K562 (cell line): ENCODE data around the gene ST3GAL3. TPM values are rescaled to one million over a fixed set of nuclear protein-coding genes. Genes with fewer than 3 reads are reported as not detected.

Experiments used
- ATAC-seq: fragments of 200-7000 bp; cut with Tn5 transposase; 3 replicates; pipeline ENCODE4 v1.9.1; 2020; ENCODE audit warnings: moderate library complexity
- BruUV-seq: library from RNA; stranded (reverse); fragments of 400-500 nt; replicated peaks from 2 replicates; lab custom pipeline; 2021; lab: Mats Ljungman, UMichigan
- CTCF ChIA-PET: fragments of 300-600 bp; formaldehyde crosslinking; extraction: SDS; loops from one replicate; lab custom pipeline; 2021; ENCODE audit warnings: low intra/inter-chr PET ratio; lab: Yijun Ruan, JAX
- POLR2A ChIA-PET: fragments of 300-600, 350-650 bp; sonication (Branson Sonifier 250); formaldehyde crosslinking; extraction: SDS; loops from one replicate; lab custom pipeline; 2021; ENCODE audit warnings: antibody characterized with exemption, inconsistent platforms; lab: Yijun Ruan, JAX
- DNase-seq, 4 experiments: peaks; one replicate each; pipeline versions ENCODE4 v3.0.0 to v3.0.0-alpha.2; 2011 to 2018; ENCODE audit warnings: low spot score in 3 of 4, mixed read lengths in 3 of 4; ENCODE audit errors: extremely low read depth in 1 of 4
- FAIRE-seq: peaks from 2 replicates; lab custom pipeline; 2011; peaks lifted over from hg19 to GRCh38; lab: Jason Lieb, UNC
- H2AFZ ChIP-seq: 2 replicates; pipeline ENCODE4 v1.6.0; 2011; ENCODE audit warnings: low read depth, low read length, control low read depth, inconsistent platforms
- H3K27ac ChIP-seq: fragments of 200-600 bp; 3 replicates; pipeline ENCODE4 v1.8.0; 2011; ENCODE audit warnings: low read depth, mild to moderate bottlenecking, control low read depth, inconsistent platforms, low read length, moderate library complexity, mixed read lengths; ENCODE audit errors: extremely low read depth
- H3K27me3 ChIP-seq, 2 experiments: fragments of 300-600 bp in 1 of 2; 2 replicates in 1 of 2; 3 replicates in 1 of 2; pipeline versions ENCODE4 v1.6.0 to v1.8.0; 2011; ENCODE audit warnings: inconsistent platforms in 2 of 2, low read length in 2 of 2, mild to moderate bottlenecking in 1 of 2, mixed read lengths in 1 of 2, moderate library complexity in 1 of 2; ENCODE audit not compliant: control insufficient read depth in 2 of 2, insufficient read depth in 2 of 2
- H3K36me3 ChIP-seq: fragments of 300-600 bp; 3 replicates; pipeline ENCODE4 v1.8.0; 2011; ENCODE audit warnings: mild to moderate bottlenecking, low read length, inconsistent platforms; ENCODE audit not compliant: control insufficient read depth, insufficient read depth
- H3K4me1 ChIP-seq, 2 experiments: fragments of 200-600 bp in 1 of 2; replicated peaks in 1 of 2; 2 replicates in 1 of 2; 3 replicates in 1 of 2; pipeline versions ENCODE4 v1.5.1 to v1.8.0; 2011; ENCODE audit warnings: inconsistent platforms in 2 of 2, low read length in 2 of 2, mild to moderate bottlenecking in 1 of 2, mixed read lengths in 1 of 2, moderate library complexity in 1 of 2; ENCODE audit not compliant: control insufficient read depth in 2 of 2, insufficient read depth in 2 of 2
- H3K4me2 ChIP-seq: 2 replicates; pipeline ENCODE4 v1.6.1; 2011; ENCODE audit warnings: low read length, control low read depth, inconsistent platforms, mixed read lengths; ENCODE audit not compliant: insufficient read depth
- H3K4me3 ChIP-seq: fragments of 200-600 bp; sonication (generic), shearing (Covaris generic); 2 replicates; pipeline ENCODE4 v1.5.1; 2016; ENCODE audit warnings: control low read depth, inconsistent platforms
- H3K79me2 ChIP-seq: fragments of 200-600 bp; 3 replicates; pipeline ENCODE4 v1.8.0; 2011; ENCODE audit warnings: low read length, inconsistent platforms; ENCODE audit not compliant: control insufficient read depth, insufficient read depth
- H3K9ac ChIP-seq, 2 experiments: 2 replicates each; pipeline versions ENCODE4 v1.6.0 to v1.6.1; 2011; ENCODE audit warnings: low read depth in 2 of 2, low read length in 2 of 2, control low read depth in 1 of 2, inconsistent platforms in 1 of 2, mild to moderate bottlenecking in 1 of 2, mixed read lengths in 1 of 2; ENCODE audit not compliant: insufficient read depth in 1 of 2
- H3K9me1 ChIP-seq: one replicate; pipeline ENCODE4 v1.6.0; 2011; ENCODE audit warnings: inconsistent platforms, mild to moderate bottlenecking, low read length, moderate library complexity; ENCODE audit not compliant: control insufficient read depth, insufficient read depth
- H3K9me3 ChIP-seq: replicated peaks from 2 replicates; pipeline ENCODE4 v1.5.1; 2011; ENCODE audit warnings: low read depth, low read length, inconsistent platforms; ENCODE audit not compliant: control insufficient read depth, insufficient read depth
- H4K20me1 ChIP-seq: replicated peaks from 2 replicates; pipeline ENCODE4 v1.6.1; 2011; ENCODE audit warnings: low read length, inconsistent platforms, mixed read lengths; ENCODE audit not compliant: control insufficient read depth, insufficient read depth
- CREB1 ChIP-seq, 2 experiments: sonication (generic) in 1 of 2; formaldehyde crosslinking in 1 of 2; IDR thresholded peaks; 2 replicates each; pipeline versions ENCODE4 v1.6.1 to v1.8.0; 2012 to 2022; ENCODE audit warnings: inconsistent platforms in 1 of 2, mild to moderate bottlenecking in 1 of 2, missing genetic modification reagents in 1 of 2, moderate library complexity in 1 of 2
- ELF2 ChIP-seq: fragments of 250-450 bp; sonication (Bioruptor Pico); IDR thresholded peaks from 2 replicates; pipeline ENCODE4 v1.5.0; 2021; ENCODE audit warnings: mild to moderate bottlenecking
- FOSL1 ChIP-seq: fragments of 200-800 bp; sonication (Bioruptor generic); conservative IDR thresholded peaks from 2 replicates; pipeline ENCODE4 v1.6.1; 2016; ENCODE audit warnings: missing genetic modification characterization, missing compliant biosample characterization
- FOXP1 ChIP-seq: sonication (generic); formaldehyde crosslinking; IDR thresholded peaks from 2 replicates; pipeline ENCODE4 v1.8.0; 2022; ENCODE audit warnings: mild to moderate bottlenecking, missing genetic modification reagents
- IRF2 ChIP-seq: sonication (generic); formaldehyde crosslinking; IDR thresholded peaks from 2 replicates; pipeline ENCODE4 v1.8.1; 2022; ENCODE audit warnings: mild to moderate bottlenecking, missing genetic modification reagents
- MYC ChIP-seq, 2 experiments: fragments of 250-450 bp in 1 of 2; sonication (Bioruptor Pico) in 1 of 2; IDR thresholded peaks; 2 replicates each; pipeline versions ENCODE4 v1.5.1 to v1.6.1; 2012 to 2021; ENCODE audit warnings: low read depth in 2 of 2, borderline replicate concordance in 1 of 2, improper control_type of control experiment in 1 of 2, low read length in 1 of 2, mild to moderate bottlenecking in 1 of 2, moderate library complexity in 1 of 2
- OTX1 ChIP-seq: fragments of 450-650 bp; formaldehyde crosslinking; IDR thresholded peaks from 2 replicates; pipeline ENCODE4 v1.4.0; 2022; ENCODE audit warnings: mild to moderate bottlenecking
- PHB ChIP-seq: fragments of 250-450 bp; sonication (Bioruptor Pico); IDR thresholded peaks from 2 replicates; pipeline ENCODE4 v1.5.0; 2021
- POLR2AphosphoS5 ChIP-seq: IDR thresholded peaks from 2 replicates; pipeline ENCODE4 v1.6.1; 2011; ENCODE audit warnings: mild to moderate bottlenecking, low read depth, low read length, moderate library complexity; ENCODE audit not compliant: control insufficient read depth, insufficient read depth
- PTBP1 ChIP-seq: fragments of 200-400 bp; formaldehyde crosslinking; IDR thresholded peaks from 2 replicates; pipeline ENCODE4 v1.6.1; 2017; ENCODE audit warnings: low read depth, low read length
- SMARCA4 ChIP-seq: fragments of 450-650 bp; IDR thresholded peaks from 2 replicates; pipeline ENCODE4 v1.6.1; 2016
- TAF1 ChIP-seq: IDR thresholded peaks from 2 replicates; pipeline ENCODE4 v1.6.1; 2011; ENCODE audit warnings: mild to moderate bottlenecking, low read length, moderate library complexity; ENCODE audit not compliant: insufficient read depth, control insufficient read depth, severe bottlenecking; ENCODE audit errors: extremely low read depth
- ZC3H8 ChIP-seq: fragments of 450-650 bp; IDR thresholded peaks from 2 replicates; pipeline ENCODE4 v1.6.1; 2017
- ZNF41 ChIP-seq: fragments of 250-450 bp; sonication (Bioruptor Pico); conservative IDR thresholded peaks from 2 replicates; pipeline ENCODE4 v1.4.0; 2020; ENCODE audit warnings: mild to moderate bottlenecking
- WGBS: fragments of 100-300 bp; shearing (Covaris generic); methylation state at CpG from one replicate; pipeline ENCODE4 v1.1.6; 2016; ENCODE audit warnings: low coverage, mixed read lengths; ENCODE audit not compliant: insufficient coverage; ENCODE audit errors: missing lambda C conversion rate; 5-methylcytosine and 5-hydroxymethylcytosine counted together
- in situ Hi-C: fragments of 300-500 bp; cut with MboI; formaldehyde crosslinking; loops from 4 replicates; pipeline ENCODE4 v1.15.0; 2018; ENCODE audit warnings: inconsistent platforms, mixed read lengths
- intact Hi-C: fragments of 100-400 bp; cut with micrococcal nuclease; formaldehyde crosslinking; loops from 2 replicates; pipeline ENCODE4 v1.14.2; 2022
- polyA plus RNA-seq, 8 experiments: library from polyadenylated mRNA; depleted of rRNA in 4 of 8; stranded (reverse) in 5 of 8; unstranded in 3 of 8; fragments of >200 nt; fragmentation: Nextera tagmentation in 2 of 8; fragmentation: Illumina TruSeq in 1 of 8; extraction: Ambion mirVana in 2 of 8; extraction: Trizol in 1 of 8; gene quantifications; 2 replicates each; pipeline versions ENCODE4 v1.2.1 to v1.2.3, GENCODE V29; 2011 to 2014; ENCODE audit warnings: inconsistent platforms in 1 of 8, missing spikeins in 1 of 8
- total RNA-seq, 7 experiments: library from RNA; depleted of rRNA in 6 of 7; stranded (reverse); fragments of >200 nt in 6 of 7; fragmentation: Illumina TruSeq in 2 of 7; extraction: Trizol in 2 of 7; gene quantifications; 2 replicates each; pipeline versions ENCODE4 v1.2.1 to v1.2.3, GENCODE V29; 2011 to 2021; ENCODE audit warnings: low replicate concordance in 1 of 7

ST3GAL3 gene
- total and polyA plus RNA-seq, 9 of the 15 experiments (the other 6 are each of a cell fraction or from before 2014, with no cell fraction given) = 1.2 to 18.9 (median 11.0) TPM

DNA sequence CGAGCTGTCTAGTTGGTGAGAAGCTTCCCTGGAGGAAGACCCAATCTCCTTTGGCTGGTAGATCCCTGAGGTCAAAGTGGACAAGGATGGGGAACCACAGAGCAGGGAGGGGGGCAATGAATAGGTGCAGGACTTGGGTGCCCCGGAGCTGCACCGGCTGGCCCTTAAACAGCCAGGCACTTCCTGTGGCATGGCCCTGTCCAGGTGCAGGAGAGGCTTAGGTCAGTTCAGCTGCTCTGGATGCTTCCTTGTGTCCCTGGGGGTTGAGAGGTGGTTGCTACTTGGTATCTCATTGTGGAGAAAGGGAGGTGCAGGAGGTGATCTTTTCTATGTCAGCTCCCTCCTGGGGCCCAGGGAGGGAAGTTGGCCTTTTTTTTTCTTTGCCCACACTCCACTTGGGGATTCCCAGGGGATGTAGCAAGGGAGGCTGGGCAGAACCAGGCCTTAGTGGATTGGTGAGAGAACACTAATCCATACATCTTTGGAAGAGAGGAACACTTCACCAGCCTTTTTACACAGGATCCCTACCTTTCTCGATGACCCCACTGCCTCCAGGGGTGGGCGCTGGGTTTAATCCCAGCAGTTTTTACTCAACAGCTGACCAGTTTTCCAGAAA, 1.2 kb upstream of the ST3GAL3 start:
- Histone ChIP-seq H3K4me2 (peak overlapping the region; percentile 99), H3K9ac (peak overlapping the region; percentile 91 to 98), H4K20me1 (no peaks in the 10 kb centered on the region; the same call in 1 of the 2 replicates), H3K4me3 (peak overlapping the region; percentile 75), H3K27me3 (no peaks in the 10 kb centered on the region), H3K9me1 (peaks cover 9% of the 10 kb centered on the region), H3K79me2 (peaks cover 45% of the 10 kb centered on the region), H3K27ac (peak overlapping the region; percentile 82), H2AFZ (no peak overlapping the region), H3K9me3 (no peaks in the 10 kb centered on the region), H3K4me1 (peaks cover 16 to 20% of the 10 kb centered on the region in 2 experiments), H3K36me3 (peaks cover 72% of the 10 kb centered on the region)
- TF ChIP-seq FOSL1 (no peak), IRF2 (no peak), POLR2AphosphoS5 (peak; percentile 33; the same call in 1 of the 2 replicates)
- CTCF ChIA-PET = no interaction called here
- in situ Hi-C loops (no loop called here), intact Hi-C loops (no loop called here)
- POLR2A ChIA-PET = interaction anchor here (0.8 to 4.3 kb wide), 6 partner anchors 12 to 242 kb away, joined by 3 to 25 read pairs (median 4); no protein-coding TSS in a partner anchor
- BruUV-seq = no TSS peak
- FAIRE-seq (peak; percentile 15), DNase-seq (peak in 1 of 4 experiments; percentile 20), ATAC-seq (0 out of 3 replicates have a peak, but pooled peaks have one; percentile 0)
- WGBS = 43% methylated on average over 5 of the region's 5 CpGs

DNA sequence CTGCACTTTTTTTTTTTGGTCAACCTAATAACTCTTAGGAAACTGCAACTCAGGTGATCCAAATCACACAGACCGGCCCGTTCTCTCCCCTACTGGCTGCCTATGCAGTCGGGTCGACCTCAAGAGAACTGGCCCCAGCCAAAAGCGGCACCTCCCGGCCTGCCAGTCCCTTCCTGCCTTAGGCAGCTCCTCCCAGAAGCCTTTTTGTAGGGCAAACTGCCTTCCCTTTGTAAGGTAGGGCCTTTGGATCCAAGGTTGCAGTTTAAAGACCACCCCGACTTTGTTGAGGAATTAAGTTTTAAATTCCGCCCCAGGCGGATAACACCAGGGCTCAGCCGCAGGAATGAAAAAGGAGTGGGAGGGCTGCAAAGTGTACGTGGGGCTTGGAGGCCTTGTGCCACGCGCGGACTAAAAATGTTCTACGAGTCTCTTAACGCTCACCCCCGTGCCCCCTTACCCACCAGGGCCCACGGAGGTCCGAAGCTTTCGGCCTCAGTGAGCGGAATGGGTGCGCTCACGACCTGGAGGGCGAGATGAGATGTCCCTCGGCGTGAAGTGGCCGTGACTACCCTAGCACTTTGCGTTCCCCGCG, 642 bp upstream of the ST3GAL3 start:
- H3K36me3 ChIP-seq = peaks cover 72% of the 10 kb centered on the region
- BruUV-seq = TSS peak; percentile 90
- ChIA-PET POLR2A (interaction anchor here (0.6 to 4.3 kb wide), 13 partner anchors 8 to 242 kb away, joined by 3 to 25 read pairs (median 4); no protein-coding TSS in a partner anchor), CTCF (no interaction called here)
- peak overlapping the region; percentile 82 for H3K27ac ChIP-seq
- peaks cover 49% of the 10 kb centered on the region for H3K79me2 ChIP-seq
- H2AFZ ChIP-seq = peak overlapping the region; percentile 96
- peak; percentile 30 for ATAC-seq
- H3K27me3 ChIP-seq = no peaks in the 10 kb centered on the region
- H3K9ac ChIP-seq = peak overlapping the region; percentile 91 to 98
- H3K4me3 ChIP-seq = peak overlapping the region; percentile 75
- WGBS = under 1% methylated on average over 30 of the region's 30 CpGs
- H3K4me2 ChIP-seq = peak overlapping the region; percentile 99
- FAIRE-seq = no peak
- peak in 3 of 4 experiments; percentile 22 to 50 (median 30) for DNase-seq
- H3K4me1 ChIP-seq = peaks cover 16 to 20% of the 10 kb centered on the region in 2 experiments
- H4K20me1 ChIP-seq = no peaks in the 10 kb centered on the region; the same call in 1 of the 2 replicates
- H3K9me1 ChIP-seq = peaks cover 9% of the 10 kb centered on the region
- H3K9me3 ChIP-seq = no peaks in the 10 kb centered on the region
- in situ Hi-C loops (no loop called here), intact Hi-C loops (no loop called here)
- TF ChIP-seq CREB1 (IDR thresholded peaks at IDR 0.05) (no peak), CREB1 (CRISPR knock-in tag; IDR thresholded peaks at IDR 0.05) (no peak; the same call in 1 of the 2 replicates), OTX1 (CRISPR knock-in tag) (peak; percentile 51; the same call in 1 of the 2 replicates), MYC (IDR thresholded peaks at IDR 0.05; ENCODE audit: low read depth, low read length) (no peak), MYC (CRISPR knock-in tag; IDR thresholded peaks at IDR 0.05; ENCODE audit: borderline replicate concordance, low read depth) (peak; percentile 95), ZC3H8 (no peak), SMARCA4 (no peak), TAF1 (no peak), PTBP1 (0 out of 2 replicates have a peak, but pooled peaks have one; percentile 29), IRF2 (no peak), PHB (CRISPR knock-in tag) (peak; percentile 75; the same call in 1 of the 2 replicates), FOXP1 (no peak), ZNF41 (0 out of 2 replicates have a peak, but pooled peaks have one; percentile 20), ELF2 (CRISPR knock-in tag) (0 out of 2 replicates have a peak, but pooled peaks have one; percentile 48)
